Measurements from ENCODE around the gene NDUFS7.
"Not testable (repeated sequence)": the region's sequence is repeated elsewhere in the genome, so short reads cannot be mapped to it uniquely, and the experiment has no call there.

The NDUFS7 gene

DNA sequence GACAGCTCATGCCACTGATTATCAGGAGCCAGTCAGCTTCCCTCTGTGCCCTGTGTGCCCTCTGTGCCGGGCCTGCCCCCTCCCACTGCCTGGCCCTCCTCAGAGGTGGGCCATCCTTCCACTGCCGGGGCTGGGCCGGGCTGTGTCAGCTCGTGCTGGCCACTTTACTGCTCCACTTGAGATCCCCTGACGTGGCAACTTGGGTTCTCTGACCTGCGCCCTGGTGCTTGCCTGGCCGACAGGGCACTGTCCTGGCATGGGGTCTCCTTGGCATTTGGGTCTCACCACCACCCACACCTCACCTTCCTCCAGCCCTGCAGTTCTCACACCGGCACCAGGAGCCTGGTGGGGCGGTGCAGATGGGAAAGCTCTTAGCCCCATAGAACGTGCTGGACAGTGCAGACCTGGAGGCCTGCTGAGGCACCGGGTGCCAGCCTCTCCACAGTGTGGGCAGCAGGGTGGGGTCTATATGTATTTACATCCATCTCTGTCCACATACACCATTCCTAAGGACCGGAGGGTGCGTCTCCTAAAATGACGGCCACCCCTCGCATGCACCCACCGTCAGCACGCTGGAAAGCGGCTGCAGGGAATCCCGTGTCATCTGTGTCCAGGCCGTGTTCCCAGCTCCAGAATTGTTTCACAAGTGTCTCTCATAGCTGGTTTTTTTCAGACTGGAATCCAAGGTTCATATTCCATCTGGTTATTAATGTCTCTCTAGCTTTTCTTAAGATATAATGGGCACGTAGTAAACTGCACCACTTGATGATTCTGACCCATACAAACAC lies 35.4 kb downstream of the NDUFS7 start:
- no peak for DNase-seq (ENCODE audit: low spot score)

- DNase-seq (ENCODE audit: low spot score): not testable (repeated sequence)
Observed at GRCh38 chr19:1420085-1420484, 36.4 kb downstream of the NDUFS7 start.

DNA sequence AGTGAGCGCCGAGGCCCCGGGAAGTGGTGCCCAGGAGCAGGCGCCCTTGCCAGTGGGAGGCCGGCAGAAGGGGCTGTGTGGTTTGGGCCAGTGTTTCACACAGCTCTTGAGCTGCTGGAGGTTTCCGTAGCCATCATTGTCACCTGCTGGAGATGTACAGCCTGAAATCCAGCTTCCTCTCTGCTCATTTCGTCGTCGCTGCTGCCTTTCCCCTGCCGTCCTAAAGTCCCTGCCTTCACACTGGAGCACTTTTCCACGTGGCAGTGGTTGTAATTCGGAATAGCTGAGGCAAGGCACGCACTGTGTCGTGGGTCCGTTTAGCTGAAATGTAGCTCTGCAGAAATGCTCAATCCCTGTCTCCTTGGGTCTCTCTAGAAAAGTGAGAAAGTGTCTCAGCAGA lies 36.9 kb downstream of the NDUFS7 start:
- DNase-seq (ENCODE audit: low spot score): no peak

DNA sequence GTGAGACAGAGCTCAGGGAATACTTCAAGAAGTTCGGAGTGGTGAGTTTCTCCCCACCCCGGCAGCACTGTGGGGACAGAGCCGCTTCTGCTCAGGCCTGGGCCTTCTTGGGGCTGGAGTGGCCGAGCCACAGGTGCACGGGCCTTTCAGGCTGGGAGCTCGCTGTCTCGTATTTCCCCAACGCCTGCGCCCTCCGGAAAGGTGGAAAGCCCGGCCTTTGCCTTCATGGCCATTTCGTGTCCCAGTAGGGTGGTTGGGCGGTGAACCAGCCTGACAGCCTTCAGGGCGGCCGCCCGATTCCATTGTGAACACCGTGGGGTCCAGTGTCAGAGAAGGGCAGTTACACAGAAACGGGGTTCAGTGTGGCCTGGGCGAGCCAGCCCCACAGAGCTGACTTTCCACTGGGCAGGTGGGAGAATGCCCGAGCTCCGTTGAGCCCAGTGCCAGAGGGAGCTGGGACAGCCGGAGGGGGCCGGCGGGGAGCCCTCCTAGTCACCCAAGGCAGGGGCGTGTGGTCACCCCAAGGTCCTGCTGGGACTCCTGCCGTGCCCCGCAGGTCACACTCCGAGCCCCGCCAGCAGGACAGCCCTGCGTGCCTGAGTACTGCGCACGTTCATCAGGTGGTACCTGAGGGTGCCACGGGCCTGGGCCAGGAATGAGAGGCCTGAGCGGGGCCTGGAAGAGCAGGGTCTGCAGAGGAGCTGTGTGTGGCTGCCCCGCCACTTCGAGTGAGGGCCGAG lies 37.7 kb downstream of the NDUFS7 start:
- no peak for DNase-seq (ENCODE audit: low spot score)

DNA sequence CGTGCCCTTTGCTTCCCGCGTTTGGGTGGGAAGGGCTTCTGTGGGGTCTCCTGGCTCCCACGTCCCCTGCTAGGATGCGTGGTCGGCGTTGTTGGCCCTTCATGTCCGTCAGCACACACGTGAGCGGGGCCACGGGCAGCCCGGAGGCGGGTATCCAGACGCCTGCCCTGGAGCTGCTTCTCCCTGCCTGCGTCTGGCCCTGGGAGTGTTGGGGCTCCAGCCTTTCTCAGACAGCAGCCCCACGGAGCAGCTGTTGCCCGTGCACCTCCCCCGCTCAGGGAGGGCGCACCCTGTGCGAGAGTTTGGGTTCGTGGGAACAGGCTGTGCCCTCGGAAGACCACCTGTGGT lies 38.2 kb downstream of the NDUFS7 start:
- no peak for DNase-seq (ENCODE audit: low spot score)

GRCh38 chr19:1422360-1422759 lies 38.7 kb downstream of the NDUFS7 start:
- DNase-seq (ENCODE audit: low spot score): no peak

GRCh38 chr19:1422943-1423342 lies 39.2 kb downstream of the NDUFS7 start:
- no peak for DNase-seq (ENCODE audit: low spot score)

DNA sequence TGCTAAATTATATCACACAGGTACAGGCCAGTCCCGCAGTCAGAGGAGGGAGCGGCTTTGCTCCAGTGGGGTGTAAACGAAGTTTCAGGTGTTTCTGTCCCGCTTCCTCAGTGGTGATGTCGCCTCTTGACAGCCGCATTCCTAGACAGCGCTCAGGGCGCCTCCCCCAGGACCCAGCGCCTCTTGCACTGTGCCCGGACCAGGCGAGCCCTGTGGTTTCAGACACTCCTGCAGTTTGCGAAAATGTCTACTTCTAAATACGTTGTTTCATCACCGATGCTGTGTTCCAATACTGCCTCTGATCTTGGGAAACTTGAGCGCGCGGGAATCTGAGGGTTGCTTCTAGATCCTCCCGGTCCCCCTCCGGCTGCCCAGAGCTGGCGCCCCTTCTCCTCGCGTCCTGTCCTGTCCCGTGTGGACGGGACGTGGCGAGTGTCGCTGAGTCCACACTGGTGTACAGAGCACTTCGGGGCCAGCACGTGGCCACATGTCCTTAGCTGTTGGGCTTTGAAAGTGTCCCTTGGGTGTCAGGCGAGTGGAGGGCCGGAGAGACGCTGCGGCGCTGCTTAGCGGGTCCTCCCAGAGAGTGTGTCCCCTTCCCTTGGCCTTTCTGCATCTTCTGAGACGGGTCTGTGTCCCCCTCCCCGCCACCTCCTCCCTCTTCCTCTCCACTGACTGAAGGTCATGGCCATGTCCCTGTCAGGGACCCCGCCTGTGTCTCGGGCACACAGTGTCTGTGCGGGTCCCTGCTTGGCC lies 39.9 kb downstream of the NDUFS7 start:
- DNase-seq (ENCODE audit: low spot score): no peak

- DNase-seq (ENCODE audit: low spot score): no peak
Observed at GRCh38 chr19:1424192-1424955, 40.7 kb downstream of the NDUFS7 start.

DNA sequence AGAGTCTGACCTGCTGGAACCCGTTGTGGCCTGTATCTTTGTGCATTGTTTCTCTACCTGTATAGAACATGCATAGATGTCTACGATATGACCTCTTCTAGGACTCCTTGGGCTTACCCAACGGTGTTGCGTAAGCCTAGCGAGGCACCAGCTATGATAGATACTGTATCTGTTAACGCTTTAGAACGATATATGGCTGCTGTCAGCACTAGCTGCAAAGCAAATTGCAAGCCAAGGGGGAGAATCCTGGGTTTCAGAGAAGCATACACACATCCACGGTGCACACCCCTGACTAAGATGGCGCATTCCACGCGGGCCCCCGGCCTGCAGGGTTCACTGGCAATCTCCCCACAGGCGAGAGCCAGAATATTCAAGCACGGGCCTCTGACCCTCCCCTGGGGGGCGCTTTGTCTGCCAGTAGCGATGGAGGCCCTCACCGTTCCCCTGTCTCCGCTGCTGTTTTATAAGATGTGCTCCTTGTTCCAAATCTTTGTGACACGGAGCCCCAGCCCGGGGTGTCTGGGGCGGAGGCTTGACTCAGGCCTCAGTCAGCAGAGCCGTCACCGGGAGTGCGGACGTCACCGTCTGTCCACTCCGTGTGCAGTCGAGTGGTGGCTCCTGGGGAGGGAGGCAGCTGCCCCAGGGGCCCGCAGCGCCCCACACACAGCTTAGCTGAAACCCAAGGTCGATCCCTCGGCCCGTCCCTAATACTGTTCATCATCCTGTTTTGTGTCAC lies 41.6 kb downstream of the NDUFS7 start:
- no peak for DNase-seq (ENCODE audit: low spot score)

DNA sequence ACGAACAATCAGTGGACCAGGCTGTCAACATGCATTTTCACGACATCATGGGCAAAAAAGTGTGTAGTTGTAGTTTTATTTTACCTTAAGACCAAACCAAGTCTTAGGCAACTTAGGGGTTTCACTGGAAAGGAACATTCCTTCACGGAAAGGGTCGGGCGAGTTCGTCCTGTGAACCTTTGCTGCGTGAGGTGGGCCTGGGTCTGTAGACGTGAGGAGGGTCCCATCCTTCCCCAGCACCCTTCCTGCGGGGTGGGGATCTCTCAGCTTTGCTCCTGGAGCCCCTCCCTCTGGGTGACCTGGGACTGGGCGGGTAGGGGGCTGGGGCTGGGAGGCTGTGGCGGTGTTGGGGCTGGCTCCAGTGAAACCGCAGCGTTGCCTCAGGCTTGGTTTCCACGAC lies 42.2 kb downstream of the NDUFS7 start:
- no peak for DNase-seq (ENCODE audit: low spot score)

GRCh38 chr19:1426736-1427135 lies 43.0 kb downstream of the NDUFS7 start:
- no peak for DNase-seq (ENCODE audit: low spot score)

DNA sequence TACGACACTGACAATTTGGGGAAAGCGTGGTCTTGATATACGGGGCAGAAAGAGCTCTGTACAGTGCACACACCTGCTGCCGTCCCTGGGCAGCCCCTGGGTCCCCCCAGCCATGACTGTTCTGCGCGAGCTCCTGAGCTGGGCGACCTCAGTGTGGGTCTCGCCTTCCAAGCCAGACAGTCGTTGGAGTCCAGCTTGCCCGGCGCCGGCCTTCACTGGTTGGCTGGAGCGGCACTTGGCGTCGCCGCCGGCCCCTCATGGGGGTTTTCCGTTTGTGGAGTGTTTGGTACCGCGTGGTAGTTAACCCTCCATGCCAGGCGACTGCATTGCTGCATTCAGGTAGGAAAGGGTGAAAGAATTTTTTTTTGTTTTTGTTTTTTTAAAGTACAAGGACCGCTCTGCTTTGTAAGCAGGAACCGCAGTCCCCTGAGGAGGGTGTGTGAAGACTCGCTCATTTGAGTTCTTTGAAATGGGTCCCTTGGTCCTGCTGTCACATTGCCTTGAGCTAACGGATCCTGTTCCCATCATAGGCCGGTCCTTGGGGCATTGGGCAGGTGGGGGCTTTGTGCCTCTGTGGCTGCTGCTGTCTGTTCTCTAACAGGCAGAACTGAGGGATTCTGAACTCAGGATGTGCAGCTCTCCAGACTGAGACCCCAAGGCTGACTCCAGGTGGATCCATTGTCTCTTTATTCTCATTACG lies 43.7 kb downstream of the NDUFS7 start:
- no peak for DNase-seq (ENCODE audit: low spot score)

DNA sequence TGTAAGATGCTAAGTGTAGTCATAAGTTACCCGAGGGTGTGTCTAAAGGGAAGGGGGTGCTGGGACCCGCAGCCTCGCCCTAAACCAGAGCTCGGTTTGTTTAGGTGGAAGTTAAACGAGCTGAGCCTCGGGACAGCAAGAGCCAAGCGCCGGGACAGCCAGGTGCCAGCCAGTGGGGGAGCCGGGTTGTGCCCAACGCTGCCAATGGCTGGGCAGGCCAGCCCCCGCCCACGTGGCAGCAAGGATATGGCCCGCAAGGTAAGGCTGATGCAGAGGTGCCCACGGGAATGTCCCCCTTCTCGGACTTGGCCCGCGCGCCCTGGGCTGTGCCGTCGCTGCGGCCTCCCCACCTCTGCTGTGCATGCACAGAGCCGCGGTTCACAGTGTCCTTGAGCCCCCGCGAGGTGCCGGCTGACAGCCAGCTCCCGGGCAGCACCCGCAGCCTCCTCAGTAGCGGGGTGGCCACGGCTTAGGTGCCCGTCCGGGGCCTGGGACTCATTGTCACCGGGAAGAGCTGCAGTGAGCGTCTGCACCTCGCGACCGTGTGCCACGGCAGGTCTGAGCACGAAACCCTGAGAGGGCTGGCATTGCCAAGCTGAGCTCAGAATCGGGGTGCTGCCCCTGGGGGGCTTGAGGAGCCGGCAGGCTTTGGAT lies 45.2 kb downstream of the NDUFS7 start:
- DNase-seq (ENCODE audit: low spot score): no peak

DNA sequence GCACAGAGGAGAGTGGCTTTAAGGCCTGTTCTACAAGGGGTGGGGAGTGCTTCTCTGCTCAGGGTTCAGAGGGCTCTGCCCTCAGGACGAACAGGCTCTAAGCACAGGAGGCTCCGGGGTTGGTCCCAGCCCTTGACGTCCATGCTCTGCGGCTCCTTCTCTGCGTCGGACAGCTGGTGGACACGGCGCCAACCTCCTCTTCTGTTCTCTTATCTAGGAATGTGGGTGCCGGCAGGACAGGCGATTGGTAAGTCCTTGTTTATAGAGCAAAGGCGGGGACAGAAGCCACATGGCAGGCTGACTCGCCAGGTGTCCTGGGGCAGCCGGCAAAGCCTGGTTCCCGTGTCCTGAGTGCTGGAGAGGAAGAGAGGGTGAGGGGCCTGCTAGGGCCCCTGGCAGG lies 46.0 kb downstream of the NDUFS7 start:
- DNase-seq (ENCODE audit: low spot score): no peak

GRCh38 chr19:1430246-1430645 lies 46.5 kb downstream of the NDUFS7 start:
- no peak for DNase-seq (ENCODE audit: low spot score)

DNA sequence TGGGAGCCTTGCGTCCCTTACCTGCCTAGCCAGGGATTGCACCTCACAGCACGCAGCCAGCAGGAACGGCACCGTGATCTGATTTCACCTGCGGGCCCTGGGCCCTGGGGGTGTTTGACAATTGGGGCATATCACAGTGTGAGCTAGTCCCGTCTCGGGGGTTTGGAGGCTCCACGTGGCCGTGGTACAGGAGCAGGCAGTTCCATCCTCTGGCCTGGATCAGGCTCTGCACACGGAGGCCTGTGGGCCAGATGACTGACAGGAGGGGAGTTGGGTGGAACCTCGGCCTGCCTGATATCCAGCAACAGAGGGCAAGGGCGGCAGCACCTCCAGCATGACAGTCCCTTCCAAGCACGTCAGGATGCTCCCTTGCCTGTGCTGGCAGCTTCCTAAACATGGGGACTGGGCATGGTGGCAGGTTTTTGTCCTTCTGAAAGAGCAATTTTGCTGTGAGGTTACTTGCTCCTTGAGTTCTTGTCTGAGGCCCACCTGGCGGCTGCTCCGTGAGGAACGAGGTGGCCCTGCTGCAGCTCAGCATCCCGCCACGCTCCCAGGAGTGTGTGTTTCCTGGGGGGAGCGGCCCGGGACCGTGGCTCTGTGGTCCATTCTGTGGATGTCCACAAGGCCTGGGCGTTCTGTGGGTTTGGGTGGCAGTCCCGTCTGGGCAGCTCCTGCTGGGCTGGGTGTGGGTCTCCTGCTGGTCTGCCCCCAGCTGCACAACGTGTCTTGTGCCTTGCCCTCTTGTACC lies 48.2 kb downstream of the NDUFS7 start:
- DNase-seq (ENCODE audit: low spot score): no peak

- no peak for DNase-seq (ENCODE audit: low spot score)
Observed at GRCh38 chr19:1432507-1432887, 48.8 kb downstream of the NDUFS7 start.
